GM18861 (cell line): ENCODE measurements around the gene EGLN3.
"Not testable (repeated sequence)": the region's sequence is repeated elsewhere in the genome, so short reads cannot be mapped to it uniquely, and the experiment has no call there.

Source experiments
- ATAC-seq: cut with Tn5 transposase; IDR thresholded peaks from one replicate; pipeline ENCODE4 v1.9.1; 2021; ENCODE audit not compliant: unreplicated experiment

The EGLN3 gene

DNA sequence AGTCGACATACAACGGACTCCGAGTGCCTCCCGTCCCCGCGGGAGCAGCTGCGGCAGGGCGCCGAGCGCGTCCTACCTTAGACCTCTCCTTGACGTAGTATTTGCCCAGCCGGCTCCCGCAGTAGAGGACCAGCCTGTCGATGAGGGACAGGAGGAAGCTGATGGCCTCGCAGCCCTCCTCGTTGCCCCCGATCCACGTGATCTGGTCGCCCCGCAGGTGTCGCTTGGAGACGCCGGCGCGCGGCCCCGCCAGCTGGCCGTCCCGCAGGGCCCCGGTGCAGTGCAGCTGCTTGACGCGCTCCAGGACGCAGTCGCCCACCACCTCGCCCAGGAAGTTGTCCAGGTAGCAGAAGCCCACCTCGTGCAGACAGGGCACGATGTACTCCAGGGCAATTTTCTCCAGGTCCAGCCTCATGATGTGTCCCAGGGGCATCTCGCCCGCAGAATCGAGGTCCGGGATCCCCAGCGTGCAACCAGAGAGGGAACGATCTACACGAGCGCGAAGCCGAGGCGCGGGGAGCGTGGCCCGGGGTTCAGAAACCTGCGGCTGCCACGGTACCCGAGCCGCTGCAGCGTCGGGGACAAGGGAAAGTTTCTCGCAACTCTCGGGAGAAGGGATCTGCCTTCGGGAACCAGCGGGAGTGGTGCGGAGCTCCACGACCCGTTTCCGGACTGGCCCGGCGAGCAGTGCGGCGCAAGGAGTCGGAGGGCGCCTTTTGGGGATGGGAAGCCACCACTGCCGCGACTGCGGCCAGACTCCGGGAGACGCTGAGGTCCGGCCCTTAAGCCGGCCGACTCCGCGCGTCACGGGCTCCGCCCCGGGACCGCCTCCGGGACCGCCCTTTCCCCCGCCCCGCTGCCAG, at the start of gene EGLN3:
Gene EGLN3, minus strand, starts transcription at position 755 of the 863 bp plus-strand sequence. Its CDS starts 322 bp downstream, at position 433.
- peak; percentile 68 for ATAC-seq

DNA sequence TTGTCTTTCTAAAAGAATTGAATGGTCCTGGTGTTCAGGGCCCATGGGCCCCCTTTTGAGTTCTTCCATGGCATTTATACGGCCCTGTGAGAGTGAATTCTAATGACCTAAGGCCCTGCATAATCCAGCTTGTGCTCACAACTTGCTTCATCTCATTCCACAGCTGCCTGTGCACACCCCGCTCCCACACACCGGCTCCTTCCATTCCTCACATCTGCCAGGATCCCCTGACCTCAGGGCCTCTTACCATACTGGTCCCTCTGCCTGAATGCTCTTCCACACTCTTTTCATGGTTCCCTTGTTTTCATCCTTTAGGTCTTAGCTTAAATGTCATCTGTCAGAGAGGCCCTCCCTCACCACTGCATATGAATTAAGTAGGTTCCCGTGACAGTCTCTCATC, 49.5 kb upstream of the EGLN3 start:
- ATAC-seq, result no peak

DNA sequence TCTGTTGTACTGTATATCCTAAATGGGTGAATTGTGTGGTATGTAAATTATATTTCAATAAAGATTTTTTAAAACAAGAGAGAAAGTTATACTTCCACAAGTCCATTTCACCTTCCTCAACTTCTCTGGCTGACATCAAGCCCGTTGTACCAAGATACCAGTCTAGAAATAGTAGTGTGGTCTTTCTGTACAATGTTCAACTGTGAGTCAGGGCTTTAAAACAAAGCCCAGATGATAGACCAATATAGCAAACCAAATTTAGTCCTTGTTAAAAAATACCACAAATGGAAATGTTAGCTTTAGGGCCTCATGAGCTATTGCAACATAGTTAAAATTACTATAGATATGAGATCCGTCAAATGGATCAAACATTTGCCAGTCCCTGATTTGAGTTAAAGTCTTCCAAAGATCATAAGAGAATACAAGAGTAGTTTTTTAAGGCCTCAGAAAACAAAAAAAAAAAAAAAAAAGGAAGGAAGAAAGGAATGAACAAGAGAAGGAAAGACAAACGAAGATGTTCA, 49.0 kb upstream of the EGLN3 start:
- ATAC-seq, result no peak

DNA sequence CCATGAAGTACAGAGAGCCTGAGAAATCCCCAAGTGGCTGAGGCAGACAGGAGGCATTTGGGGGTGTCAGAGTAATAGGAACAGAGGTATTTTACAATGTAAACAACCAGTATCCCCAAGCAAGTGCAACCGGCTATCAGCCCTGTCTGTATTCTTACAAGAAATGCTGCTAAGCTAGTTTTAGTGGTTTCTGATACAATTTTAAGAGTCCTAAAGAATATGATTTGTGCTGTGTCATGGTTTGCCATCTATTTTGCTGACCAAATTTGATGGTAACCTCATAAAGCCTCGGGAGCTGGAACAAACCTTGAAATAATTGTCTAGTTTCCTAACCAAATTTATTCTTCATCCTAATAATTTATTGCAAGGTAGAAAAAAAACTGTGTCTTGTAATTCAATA, 46.7 kb upstream of the EGLN3 start:
- no peak for ATAC-seq

DNA sequence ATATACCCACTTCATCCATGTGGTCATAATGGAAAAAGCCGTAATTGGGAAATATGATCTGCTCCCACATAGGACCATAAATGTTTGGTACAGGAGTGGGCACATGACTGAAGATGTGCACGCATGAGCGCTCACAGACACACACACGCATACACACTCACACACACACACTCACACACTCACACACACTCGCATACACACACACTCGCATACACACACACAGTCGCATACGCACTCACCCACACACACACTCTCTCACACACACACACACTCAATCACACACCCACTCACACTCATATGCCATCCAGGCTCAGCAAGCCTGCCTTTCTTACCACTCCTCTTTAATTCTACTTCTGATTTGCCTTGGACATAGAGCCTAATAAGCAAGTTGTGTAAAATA, 45.6 kb upstream of the EGLN3 start:
- ATAC-seq, result no peak

DNA sequence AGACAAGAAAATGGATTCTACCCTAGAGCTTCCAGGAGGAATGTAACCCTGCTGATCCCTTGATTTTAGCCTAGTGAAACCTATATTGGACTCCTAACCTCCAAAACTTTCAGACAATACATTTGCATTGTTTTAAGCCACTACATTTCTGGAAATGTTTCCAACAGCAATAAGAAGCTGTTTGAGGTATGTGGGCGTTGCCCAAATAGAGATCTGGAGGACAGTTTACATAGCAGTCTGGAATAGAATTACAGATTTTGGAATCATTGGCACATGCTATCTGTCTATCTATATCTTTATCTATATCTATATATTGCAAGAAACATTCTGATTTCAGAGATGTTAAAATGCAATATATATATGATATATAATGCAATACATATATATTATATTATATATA, 42.4 kb upstream of the EGLN3 start:
- ATAC-seq, result no peak

DNA sequence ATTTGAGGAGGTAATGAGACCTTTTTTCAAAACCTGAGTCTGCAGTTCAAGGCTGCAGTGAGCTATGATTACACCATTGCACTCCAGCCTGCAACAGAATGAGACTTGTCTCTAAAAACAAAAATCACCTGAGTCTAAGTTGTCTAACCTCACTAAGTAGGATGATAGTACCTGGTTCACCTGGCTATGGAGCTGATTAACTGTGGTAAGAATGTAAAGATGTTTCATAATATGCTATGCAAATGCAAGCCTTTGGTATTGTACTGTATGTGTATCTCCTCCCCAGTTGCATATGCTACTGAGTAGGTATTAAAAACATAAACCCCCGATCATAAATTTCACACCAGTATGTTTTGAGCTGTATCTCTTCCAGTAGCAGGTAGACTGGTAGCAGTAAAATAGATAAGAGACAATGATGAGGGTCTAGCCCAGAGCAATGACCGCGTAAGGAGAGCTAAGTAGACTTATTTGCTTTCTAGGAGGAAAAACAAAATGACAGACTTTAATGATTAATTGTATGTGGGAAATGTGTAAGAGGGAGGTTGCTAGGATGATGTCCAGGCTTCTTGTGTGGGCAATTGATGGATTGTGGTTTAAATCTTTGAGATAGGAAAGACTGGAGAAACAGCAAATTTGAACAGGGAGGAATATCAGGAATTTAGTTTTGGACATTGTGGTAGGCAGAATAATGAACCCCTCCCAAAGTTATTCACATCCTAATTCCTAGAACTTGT, 41.6 kb upstream of the EGLN3 start:
- ATAC-seq, result no peak

DNA sequence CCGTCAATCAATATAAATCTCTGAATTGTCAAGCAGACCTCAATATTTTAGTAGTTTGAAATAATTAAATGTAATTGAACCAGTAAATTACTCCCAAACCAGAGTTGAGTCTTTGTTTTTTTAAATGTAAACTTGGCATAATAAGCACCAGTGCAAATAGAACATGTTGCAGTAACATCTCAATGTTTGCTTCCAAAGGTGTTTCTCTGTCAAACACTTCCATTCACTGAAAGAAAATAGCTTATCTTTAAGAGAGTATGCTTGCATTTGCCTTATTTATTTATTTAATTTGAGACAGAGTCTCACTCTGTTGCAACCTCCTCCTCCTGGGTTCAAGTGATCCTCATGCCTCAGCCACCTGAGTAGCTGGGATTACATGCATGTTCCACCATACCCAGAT, 39.9 kb upstream of the EGLN3 start:
- no peak for ATAC-seq

DNA sequence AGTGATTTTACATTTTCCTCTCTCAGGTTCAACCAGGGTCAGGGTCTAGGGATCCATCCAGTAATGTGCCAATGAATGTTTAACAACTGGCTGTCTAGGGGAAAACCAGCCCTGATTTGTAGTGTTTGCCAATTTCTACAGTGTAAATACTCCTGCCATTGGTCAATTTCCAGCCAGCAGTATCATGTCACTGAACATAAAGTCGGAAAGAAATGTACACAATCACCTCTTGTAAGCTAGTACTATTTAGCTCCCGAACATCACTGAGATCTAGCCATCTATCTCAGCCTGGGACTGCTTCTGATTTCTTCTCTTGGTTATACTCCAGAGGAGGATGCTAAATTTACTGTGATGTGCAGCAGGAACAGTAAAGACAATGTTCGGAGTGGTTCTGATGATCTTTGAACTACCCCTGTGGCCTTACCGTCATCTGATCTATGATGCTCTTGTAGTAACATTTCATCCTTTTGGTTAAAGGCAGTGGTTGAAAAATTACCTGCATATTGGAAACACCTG, 36.7 kb upstream of the EGLN3 start:
- no peak for ATAC-seq

DNA sequence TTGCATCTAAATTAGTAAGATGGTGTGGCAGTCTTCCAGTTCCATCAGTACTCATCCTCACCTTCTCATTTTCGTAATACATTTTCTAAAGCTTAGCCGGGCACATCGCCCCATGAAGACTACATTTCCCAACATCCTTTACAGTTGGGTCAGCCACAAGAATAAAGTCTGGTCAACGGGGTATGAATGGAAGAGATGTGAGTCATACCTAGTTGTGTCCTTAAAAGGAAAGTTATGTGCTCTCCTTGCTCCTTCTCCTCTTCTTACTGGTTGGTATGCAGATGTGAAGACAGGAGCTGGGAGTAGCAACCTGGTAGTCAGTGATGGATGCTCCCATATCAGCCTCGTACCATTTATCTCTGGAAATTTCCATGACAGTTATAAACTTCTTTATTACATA, 35.9 kb upstream of the EGLN3 start:
- ATAC-seq, result no peak

DNA sequence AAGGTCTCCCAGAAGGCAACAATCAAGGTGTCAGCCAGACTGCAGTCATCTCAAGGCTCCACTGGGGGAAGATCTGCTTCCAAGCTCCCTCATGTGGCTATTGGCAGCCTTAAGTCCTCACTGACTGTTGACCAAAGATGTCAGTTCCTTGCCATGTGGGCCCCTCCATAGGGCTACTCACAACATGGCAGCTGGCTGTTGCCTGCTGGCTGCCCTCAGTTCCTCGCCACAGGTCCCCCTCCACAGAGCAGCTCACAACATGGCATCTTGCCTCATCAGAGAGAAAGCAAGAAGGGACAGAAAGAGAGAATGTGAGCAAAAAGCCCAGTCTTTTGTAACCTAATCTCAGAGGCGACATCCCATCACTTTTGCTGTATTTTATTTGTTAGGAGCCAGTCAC, 34.4 kb upstream of the EGLN3 start:
- no peak for ATAC-seq

DNA sequence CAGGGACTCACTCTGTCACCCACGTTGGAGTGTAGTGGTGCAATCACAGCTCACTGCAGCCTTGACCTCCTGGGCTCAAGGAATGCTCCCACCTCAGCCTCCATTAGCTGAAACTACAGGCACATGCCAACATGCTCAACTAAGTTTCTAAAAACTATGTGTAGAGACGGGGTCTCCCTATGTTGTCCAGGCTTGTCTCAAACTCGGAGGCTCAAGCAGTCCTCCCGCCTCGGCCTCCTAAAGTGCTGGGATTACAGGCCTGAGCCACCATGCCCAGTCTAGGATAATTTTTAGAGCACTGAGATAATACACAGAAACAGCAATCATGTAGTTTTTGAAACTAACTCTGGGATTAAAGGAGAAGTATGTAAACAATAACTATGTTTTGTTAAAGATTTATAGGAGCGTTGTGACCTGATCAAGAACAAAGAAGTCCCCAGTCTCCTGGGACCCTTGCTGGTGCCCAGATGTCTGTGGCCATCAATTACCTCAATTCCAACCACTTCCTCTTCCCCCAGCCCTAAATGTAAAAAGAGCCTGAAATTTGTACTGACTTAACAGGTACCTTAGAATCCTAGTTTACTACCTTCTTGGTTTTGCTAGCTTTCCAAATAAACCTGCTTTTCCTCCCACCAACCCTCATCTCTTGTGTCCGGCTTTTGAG, 28.9 kb upstream of the EGLN3 start:
- ATAC-seq, result peak; percentile 76

DNA sequence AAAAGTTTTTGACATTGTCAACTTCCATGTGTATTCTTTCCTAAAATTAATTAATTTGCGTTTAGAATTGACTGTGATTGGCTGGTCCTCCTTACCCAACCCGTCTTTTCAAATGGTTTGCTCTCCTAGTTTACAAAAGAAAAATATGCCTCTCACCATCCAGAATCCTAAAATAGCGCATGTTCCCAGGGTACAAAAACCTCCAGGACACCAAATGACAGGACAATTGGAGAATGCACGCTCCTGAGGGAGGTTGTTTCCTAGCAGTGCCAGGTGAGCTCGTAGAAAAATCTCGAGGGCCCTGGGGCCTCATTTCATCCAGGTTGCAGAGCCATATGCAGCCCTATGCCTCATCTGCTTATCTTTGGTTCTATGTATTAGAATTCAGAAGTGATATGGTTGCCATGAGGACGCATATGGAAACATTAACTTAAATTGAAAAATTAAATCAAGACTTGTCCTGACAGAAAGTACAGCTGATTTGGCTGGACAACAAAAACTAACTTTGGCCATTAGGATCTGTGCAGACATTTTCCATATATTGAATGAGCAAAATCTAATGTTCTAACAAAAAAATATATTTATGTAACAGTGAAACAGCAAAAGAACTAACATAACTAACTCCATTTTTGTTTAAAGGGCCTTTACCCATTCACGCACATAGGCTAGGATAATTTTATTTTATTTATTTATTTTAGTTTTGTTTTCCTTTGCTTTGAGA, 28.2 kb upstream of the EGLN3 start:
- ATAC-seq, result no peak

DNA sequence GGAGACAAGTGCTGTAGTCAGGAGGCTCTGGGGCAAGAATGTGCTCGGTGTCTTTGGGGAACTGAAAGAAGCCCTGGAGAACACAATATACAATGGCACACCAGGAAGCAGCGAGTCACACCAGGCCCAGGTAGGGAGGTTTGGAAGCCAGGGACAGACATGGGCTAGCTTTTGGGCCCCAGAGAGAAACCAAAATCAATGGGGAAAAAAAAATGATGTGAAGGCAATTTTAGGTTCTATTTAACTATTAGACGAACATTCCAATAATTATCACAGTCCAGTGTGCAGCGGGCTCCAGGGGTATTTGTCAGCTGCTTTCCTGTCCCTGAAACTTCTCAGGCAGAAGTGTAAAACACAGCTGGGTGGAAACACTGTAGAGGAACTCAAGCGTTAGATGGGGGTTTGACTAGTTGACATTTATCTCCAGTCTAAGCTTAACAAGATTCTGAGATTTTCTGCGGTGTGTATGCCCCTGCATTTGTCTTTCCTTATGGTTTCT, 21.8 kb upstream of the EGLN3 start:
- peak; percentile 91 for ATAC-seq

DNA sequence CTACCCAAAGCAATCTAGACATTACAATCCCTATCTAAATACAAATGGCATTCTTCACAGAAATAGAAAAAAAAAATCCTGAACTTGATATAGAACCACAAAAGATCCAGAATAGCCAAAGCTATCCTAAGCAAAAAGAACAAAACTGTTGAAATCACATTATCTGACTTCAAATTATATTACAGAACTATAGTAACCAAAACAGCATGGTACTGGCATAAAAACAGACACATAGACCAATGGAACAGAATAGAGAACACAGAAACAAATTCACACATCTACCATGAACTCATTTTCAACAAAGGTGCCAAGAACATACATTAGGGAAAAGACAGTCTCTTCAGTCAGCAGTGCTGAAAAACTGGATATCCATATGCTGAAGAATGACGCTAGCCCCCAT, 19.0 kb upstream of the EGLN3 start:
- ATAC-seq, result not testable (repeated sequence)

DNA sequence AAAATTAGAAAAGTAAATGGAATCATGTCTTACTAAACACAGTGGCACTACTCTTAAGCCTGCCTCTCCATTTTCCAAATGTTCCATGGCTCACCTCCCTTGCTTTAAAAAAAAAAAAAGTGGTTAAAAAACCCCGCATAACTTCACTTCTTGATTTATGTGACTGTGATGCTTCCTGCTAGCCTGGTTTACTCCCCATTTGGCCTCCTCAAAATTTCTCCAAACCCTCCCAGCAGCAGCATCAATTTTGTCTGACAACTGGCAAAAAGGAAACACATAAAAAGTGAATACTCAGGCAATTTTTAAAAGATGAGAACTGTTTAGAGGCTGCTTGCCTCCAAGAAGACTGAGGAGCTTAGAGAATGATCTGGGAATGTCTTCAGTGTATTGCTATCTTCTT, 17.8 kb upstream of the EGLN3 start:
- no peak for ATAC-seq

DNA sequence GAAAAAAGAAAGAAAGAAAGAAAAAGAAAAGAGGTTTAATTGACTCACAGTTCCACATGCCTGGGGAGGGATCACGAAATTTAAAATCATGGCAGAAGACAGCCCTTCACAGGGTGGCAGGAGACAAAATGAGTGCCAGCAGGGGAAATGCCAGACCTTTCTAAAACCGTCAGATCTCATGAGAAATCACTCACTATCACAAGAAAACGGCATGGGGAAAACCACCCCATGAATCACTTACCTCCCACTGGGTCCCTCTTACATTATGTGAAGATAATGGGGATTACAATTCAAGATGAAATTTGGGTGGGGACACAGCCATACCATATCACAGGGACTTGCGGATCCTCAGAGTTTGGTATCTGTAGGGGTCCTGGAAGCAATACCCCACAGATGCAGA, 16.3 kb upstream of the EGLN3 start:
- ATAC-seq, result no peak

DNA sequence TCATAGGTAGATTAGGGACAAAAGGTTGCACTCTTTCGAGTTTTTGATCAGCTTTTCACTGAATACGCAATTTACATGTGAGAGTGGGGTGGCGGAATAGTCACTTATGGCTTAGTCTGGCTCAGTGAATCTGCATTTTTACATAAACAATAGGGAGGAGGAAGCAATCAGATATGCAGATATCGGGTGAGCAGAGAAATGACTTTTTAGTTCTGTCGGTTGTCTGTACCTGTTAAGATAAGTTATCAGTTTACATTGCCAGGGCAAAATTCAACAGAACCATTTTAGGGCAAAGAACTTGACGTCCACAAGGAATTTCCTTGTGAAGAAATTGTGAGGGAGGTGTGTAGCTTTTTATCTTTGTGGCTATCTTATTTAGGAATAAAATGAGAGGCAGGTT, 15.4 kb upstream of the EGLN3 start:
- ATAC-seq, result no peak

DNA sequence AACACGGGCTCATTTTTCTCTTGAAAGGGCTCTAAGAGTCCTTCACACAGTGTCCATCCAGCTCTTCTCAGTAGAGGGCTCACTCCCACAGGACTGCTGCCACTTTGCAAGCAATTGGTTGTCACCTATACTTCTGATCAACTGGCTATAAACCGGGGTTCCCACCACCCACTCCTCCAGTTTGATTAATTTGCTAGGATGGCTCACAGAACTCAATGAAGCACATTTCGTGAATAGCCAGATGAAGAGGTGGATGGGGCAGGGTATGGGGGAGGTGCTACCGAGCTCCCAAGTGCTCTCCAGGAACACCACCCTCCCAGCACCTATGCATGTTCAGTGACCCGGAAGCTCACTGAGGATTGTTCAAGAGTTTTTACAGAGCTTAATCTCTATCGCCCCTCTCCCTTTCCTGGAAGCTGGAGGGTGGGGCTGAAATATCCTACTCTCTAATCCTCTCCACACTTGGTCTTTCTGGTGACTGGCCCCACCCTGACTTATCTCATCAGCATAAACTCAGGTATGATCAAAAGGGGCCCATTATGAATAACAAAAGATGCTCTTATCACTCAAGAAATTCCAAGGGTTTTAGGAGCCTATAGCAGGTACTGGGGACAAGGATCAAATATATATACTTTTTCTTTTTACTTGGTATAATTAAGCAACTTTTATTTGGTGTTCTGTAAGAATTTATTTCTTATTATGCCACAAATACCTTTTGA, 13.9 kb upstream of the EGLN3 start:
- no peak for ATAC-seq

DNA sequence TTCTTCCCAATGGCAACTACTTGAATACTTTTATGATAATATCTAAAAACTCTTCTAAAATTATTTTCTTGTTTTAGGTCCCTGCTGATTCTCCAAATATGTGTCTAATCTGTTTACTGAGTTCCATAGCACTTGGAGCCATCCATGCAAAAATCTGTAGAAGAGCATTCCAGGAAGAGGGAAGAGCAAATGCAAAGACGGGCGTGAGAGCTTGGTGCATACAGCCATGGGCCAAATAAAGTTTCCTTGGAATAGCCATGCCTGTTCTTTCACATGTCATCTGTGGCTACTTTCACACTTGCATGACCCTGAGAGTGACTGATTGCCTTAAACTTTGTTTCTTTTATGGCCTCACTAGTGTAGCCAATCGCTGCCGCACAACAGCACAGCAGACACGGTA, 13.0 kb upstream of the EGLN3 start:
- no peak for ATAC-seq
